ENCODE data around the gene NFKBIE. TPM values are rescaled to one million over a fixed set of nuclear protein-coding genes. Genes with fewer than 3 reads are reported as not detected.
A peak's percentile ranks its signal among the peaks of the same experiment; 100 is the strongest.

Gene NFKBIE
- total and polyA plus RNA-seq, 9 of the 15 experiments (the other 6 are each of a cell fraction or from before 2014, with no cell fraction given) = 2.1 to 16.4 (median 11.7) TPM

- no peak for TF ChIP-seq ZBTB34 (CRISPR knock-in tag; IDR thresholded peaks at IDR 0.05)
- no peak for TF ChIP-seq ZFX (CRISPR knock-in tag; IDR thresholded peaks at IDR 0.05)
- TF ChIP-seq FOXA3 (CRISPR knock-in tag; conservative IDR thresholded peaks at IDR 0.05 in 1 of 2, IDR thresholded peaks at IDR 0.05 in 1 of 2) = no peak
- TF ChIP-seq SMC3 (conservative IDR thresholded peaks at IDR 0.05; ENCODE audit: insufficient read depth, low read depth, low read length) = no peak
- no peak for TF ChIP-seq MLX (CRISPR knock-in tag; conservative IDR thresholded peaks at IDR 0.05)
- TF ChIP-seq MTA3 (IDR thresholded peaks at IDR 0.05; ENCODE audit: borderline replicate concordance) = no peak
- TF ChIP-seq ZNF518B (CRISPR knock-in tag; IDR thresholded peaks at IDR 0.05) = no peak
- TF ChIP-seq TARDBP (IDR thresholded peaks at IDR 0.05) = no peak
- no peak for TF ChIP-seq BDP1 (IDR thresholded peaks at IDR 0.05; ENCODE audit: insufficient read depth, insufficient read length)
- TF ChIP-seq DMBX1 (CRISPR knock-in tag; IDR thresholded peaks at IDR 0.05; ENCODE audit: borderline replicate concordance) = no peak
- peak; percentile 39; the same call in 1 of the 2 replicates for TF ChIP-seq TGIF2 (CRISPR knock-in tag; IDR thresholded peaks at IDR 0.05)
- no peak for TF ChIP-seq ZNF57 (CRISPR knock-in tag; IDR thresholded peaks at IDR 0.05)
- TF ChIP-seq ZNF561 (CRISPR knock-in tag; conservative IDR thresholded peaks at IDR 0.05) = no peak
- TF ChIP-seq BCL6 (CRISPR knock-in tag; IDR thresholded peaks at IDR 0.05) = no peak
- no peak for TF ChIP-seq CLOCK (CRISPR knock-in tag; IDR thresholded peaks at IDR 0.05; ENCODE audit: borderline replicate concordance)
- TF ChIP-seq KAT8 (IDR thresholded peaks at IDR 0.05; ENCODE audit: low read depth) = no peak
Measured at GRCh38 chr6:44253307-44254101, 11.8 kb downstream of the NFKBIE start (continued).
